ENCODE data around the gene LYPLA2. TPM values are rescaled to one million over a fixed set of nuclear protein-coding genes. Genes with fewer than 3 reads are reported as not detected.

Gene LYPLA2
- total and polyA plus RNA-seq, 2 of the 8 experiments (the other 6 are each of a cell fraction or from before 2014, with no cell fraction given), result 138 to 211 TPM

DNA sequence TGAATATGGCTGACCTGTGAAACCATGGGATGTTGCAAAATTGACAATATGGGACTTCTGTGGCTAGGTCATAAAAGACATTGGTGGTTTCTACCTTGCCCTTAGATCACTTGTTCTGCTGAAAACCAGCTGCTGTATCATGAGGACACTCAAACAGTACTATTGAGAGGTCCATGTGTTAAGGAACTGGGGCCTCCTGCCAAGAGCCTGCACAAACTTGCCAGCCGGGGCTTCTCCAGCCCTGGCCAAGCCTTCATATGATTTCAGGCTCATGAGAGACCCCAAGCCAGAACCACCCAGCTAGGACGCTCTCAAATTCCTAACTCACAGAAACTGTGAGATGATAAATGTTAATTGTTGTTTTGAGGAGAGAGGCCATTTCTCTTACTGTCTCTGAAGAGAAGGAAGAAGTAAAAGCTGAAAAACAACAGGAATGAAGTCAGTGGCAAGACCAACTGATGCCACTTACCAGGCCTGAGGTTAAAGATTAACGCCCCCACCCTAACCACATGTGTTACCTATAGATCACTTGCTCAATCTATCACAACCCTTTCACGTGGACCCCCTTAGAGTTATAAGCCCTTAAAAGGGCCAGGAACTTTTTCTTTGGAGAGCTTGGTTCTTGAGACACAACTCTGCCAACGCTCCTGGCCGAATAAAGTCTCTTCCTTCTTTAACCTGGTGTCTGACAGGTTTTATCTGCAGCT is 16.6 kb upstream of the LYPLA2 start:
- peaks cover 8 to 18% of the 10 kb centered on the region in 2 experiments for H3K79me2 ChIP-seq (ENCODE audit: control insufficient read depth in 1 of 2, insufficient read depth in 2 of 2, low read length in 2 of 2)
- no peak for FAIRE-seq
- no peak for TF ChIP-seq SRF (IDR thresholded peaks at IDR 0.05; ENCODE audit: low read depth, low read length)

More for the DNA sequence above, 16.6 kb upstream of the LYPLA2 start:
- Histone ChIP-seq H3K4ac (replicated peaks; ENCODE audit: insufficient read length, low read depth, low read length) (no peak overlapping the region), H3K36me3 (ENCODE audit: control insufficient read depth in 2 of 4, insufficient read depth in 4 of 4, low read length in 3 of 4) (peaks cover 0 to 4% (median 0%) of the 10 kb centered on the region in 4 experiments; a peak in 1 of 8 replicates), H4K20me1 (replicated peaks in 1 of 2; ENCODE audit: control insufficient read depth in 1 of 2, insufficient read depth in 2 of 2, low read length in 2 of 2) (peaks cover 0 to 4% of the 10 kb centered on the region in 2 experiments), H3K14ac (ENCODE audit: insufficient read length) (no peak overlapping the region), H3K23me2 (ENCODE audit: low read depth, low read length) (peaks cover 6% of the 10 kb centered on the region; the same call in 1 of the 2 replicates), H3K4me3 (ENCODE audit: extremely low read depth in 1 of 4, insufficient read depth in 2 of 4, low read depth in 3 of 4, low read length in 4 of 4) (no peak overlapping the region), H3K23ac (ENCODE audit: insufficient read length) (no peak overlapping the region), H3K4me1 (replicated peaks in 1 of 4; ENCODE audit: control insufficient read depth in 3 of 4, insufficient read depth in 4 of 4, low read length in 3 of 4) (peaks cover 0 to 4% (median 3%) of the 10 kb centered on the region in 4 experiments; a peak in 3 of 7 replicates), H3K56ac (replicated peaks; ENCODE audit: insufficient read length, low read depth, low read length) (no peak overlapping the region), H4K8ac (ENCODE audit: extremely low read depth, insufficient read depth, low read length) (no peak overlapping the region), H2BK5ac (ENCODE audit: low read depth, low read length) (no peak overlapping the region), H3K79me1 (ENCODE audit: low read depth, low read length) (0 out of 2 replicates have a peak, but pooled peaks cover 4% of the 10 kb centered on the region), H4K91ac (replicated peaks; ENCODE audit: insufficient read length, low read length) (no peak overlapping the region), H2BK12ac (ENCODE audit: low read depth, low read length) (no peak overlapping the region), H2BK120ac (replicated peaks; ENCODE audit: low read depth, low read length) (no peak overlapping the region), H3K9ac (replicated peaks in 1 of 4; ENCODE audit: extremely low read depth in 1 of 4, low read depth in 3 of 4, low read length in 3 of 4) (no peak overlapping the region), H2AFZ (ENCODE audit: low read length) (no peak overlapping the region), H2BK20ac (ENCODE audit: low read length) (no peak overlapping the region), H3K27me3 (replicated peaks in 1 of 4; ENCODE audit: control insufficient read depth in 3 of 4, extremely low read depth in 1 of 4, insufficient read depth in 3 of 4, low read length in 3 of 4) (no peaks in the 10 kb centered on the region), H4K5ac (ENCODE audit: insufficient read length, low read depth, low read length) (no peak overlapping the region), H3K18ac (ENCODE audit: extremely low read depth, low read length) (no peak overlapping the region), H2AK5ac (ENCODE audit: low read depth, low read length) (no peak overlapping the region), H2BK15ac (ENCODE audit: low read length) (no peak overlapping the region), H3K4me2 (ENCODE audit: insufficient read depth in 1 of 2, low read depth in 2 of 2, low read length in 2 of 2) (no peak overlapping the region), H3K9me3 (ENCODE audit: insufficient read depth in 2 of 2, low read depth in 1 of 2, low read length in 1 of 2) (no peaks in the 10 kb centered on the region), H3K27ac (ENCODE audit: low read depth, low read length) (no peak overlapping the region)
- WGBS, 2 experiments (ENCODE audit: extremely low coverage in 1 of 2, insufficient coverage in 1 of 2, insufficient read length in 1 of 2, insufficient replicate concordance in 2 of 2, low coverage in 1 of 2, low lambda C conversion rate in 2 of 2, missing lambda C conversion rate in 1 of 2), result 90% methylated on average over 6 of the region's 6 CpGs; no CpG with 5 or more reads in 1 of the 2 experiments
- ChIA-PET CTCF (ENCODE audit: partially characterized antibody) (interaction anchor here (0.9 to 1.8 kb wide), 11 partner anchors 9 to 142 kb away, joined by 3 to 5 read pairs (median 4); partner anchors contain the start of gene ELOA), POLR2A (ENCODE audit: partially characterized antibody) (interaction anchor here (1.2 to 12.5 kb wide), 2 partner anchors 21 to 78 kb away, joined by 3 to 192 read pairs; partner anchors contain the start of genes GALE and LYPLA2)
- no peak for DNase-seq (ENCODE audit: low read depth in 1 of 2, low spot score in 2 of 2)

Measured in H1 (cell line).